GM23248 (cell line): Measurements from ENCODE around the gene ANKRD11.

Source experiments
- EZH2 ChIP-seq: fragments of 200-600 bp; sonication (generic); IDR thresholded peaks from 2 replicates; pipeline ENCODE4 v1.6.1; 2018; ENCODE audit warnings: antibody characterized with exemption, mild to moderate bottlenecking; ENCODE audit not compliant: insufficient read depth, poor library complexity, severe bottlenecking
- EZH2phosphoT487 ChIP-seq: fragments of 200-600 bp; sonication (generic); IDR thresholded peaks from 2 replicates; pipeline ENCODE4 v1.6.1; 2018; ENCODE audit warnings: antibody characterized with exemption, moderate library complexity, mild to moderate bottlenecking, low read depth; ENCODE audit not compliant: insufficient read depth

DNA sequence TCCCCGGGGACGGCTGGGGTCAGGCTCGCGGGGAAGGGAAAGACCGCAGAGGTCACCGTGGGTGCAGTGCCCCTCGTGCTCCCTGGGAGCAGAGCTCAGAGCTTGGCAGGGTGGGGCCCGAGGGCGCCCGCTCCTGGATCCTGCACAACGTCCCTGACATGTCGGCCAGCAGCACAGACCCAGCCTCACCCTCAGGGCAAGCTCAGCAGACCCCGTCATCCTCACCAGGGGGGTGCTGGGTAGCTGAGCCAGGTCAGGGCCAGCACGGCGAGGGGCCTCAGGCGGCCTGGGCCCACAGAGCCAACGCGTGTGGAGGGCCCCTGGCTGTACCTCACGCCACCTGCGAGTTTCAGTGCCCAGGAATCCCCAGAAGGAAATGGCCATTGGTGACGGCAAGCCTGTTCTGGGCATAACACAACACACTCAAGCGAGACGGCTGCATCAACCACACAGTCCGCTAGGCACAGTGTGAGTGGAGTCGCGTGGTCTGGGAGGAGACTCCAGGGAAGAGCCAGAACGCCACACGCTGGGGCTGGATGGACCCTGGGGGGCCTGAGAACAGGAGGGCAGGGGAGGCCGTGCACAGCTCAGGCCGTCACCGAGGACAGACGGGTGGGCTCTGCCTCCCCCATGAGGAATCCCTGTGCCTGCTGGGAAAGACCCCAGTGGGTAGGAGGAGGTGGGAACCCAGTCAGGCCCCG lies 212.6 kb downstream of the ANKRD11 start:
- no peak for TF ChIP-seq EZH2
- no peak for TF ChIP-seq EZH2phosphoT487
